OCI-LY3 (cell line): ENCODE results near the gene TMX1.

Experiments used
- H2AFZ ChIP-seq: fragments of 200-600, 300-600 bp; shearing (Covaris generic); 2 replicates; pipeline ENCODE4 v1.6.0; 2014; ENCODE audit warnings: antibody characterized with exemption, low read depth, low read length
- H3K27ac ChIP-seq: fragments of 200-600, 300-600 bp; sonication (generic); 2 replicates; pipeline ENCODE4 v1.5.1; 2014; ENCODE audit warnings: mild to moderate bottlenecking, low read length, moderate library complexity, mixed read lengths
- H3K27me3 ChIP-seq: fragments of 200-600, 300-600 bp; sonication (generic); 2 replicates; pipeline ENCODE4 v1.6.1; 2014; ENCODE audit warnings: low read depth, low read length, mixed read lengths
- H3K36me3 ChIP-seq: fragments of 200-600, 300-600 bp; sonication (generic); replicated peaks from 2 replicates; pipeline ENCODE3; 2014; ENCODE audit warnings: low read depth, low read length, mixed read lengths
- H3K4me1 ChIP-seq: fragments of 300-600, 200-600 bp; sonication (generic); 2 replicates; pipeline ENCODE4 v1.6.1; 2014; ENCODE audit warnings: low read length, mixed read lengths
- H3K4me2 ChIP-seq: fragments of 200-600, 300-600 bp; sonication (generic); 2 replicates; pipeline ENCODE4 v1.6.1; 2014; ENCODE audit warnings: low read length, mixed read lengths
- H3K4me3 ChIP-seq: fragments of 300-600, 200-600 bp; sonication (generic); 2 replicates; pipeline ENCODE4 v1.5.1; 2014; ENCODE audit warnings: antibody characterized with exemption, mild to moderate bottlenecking, low read length, moderate library complexity
- H3K79me2 ChIP-seq: fragments of 300-600, 200-600 bp; shearing (Covaris generic); 2 replicates; pipeline ENCODE4 v1.6.1; 2014; ENCODE audit warnings: mild to moderate bottlenecking, low read length, mixed read lengths
- H3K9ac ChIP-seq: fragments of 300-600, 200-600 bp; shearing (Covaris generic); 2 replicates; pipeline ENCODE4 v1.6.0; 2014; ENCODE audit warnings: mild to moderate bottlenecking, low read length, moderate library complexity
- H3K9me3 ChIP-seq: fragments of 200-600, 300-600 bp; shearing (Covaris generic); 2 replicates; pipeline ENCODE4 v1.6.1; 2014; ENCODE audit warnings: low read length, mixed read lengths; ENCODE audit not compliant: insufficient read depth
- H4K20me1 ChIP-seq: fragments of 200-600, 300-600 bp; sonication (generic); 2 replicates; pipeline ENCODE4 v1.6.1; 2016; ENCODE audit warnings: low read length, mixed read lengths; ENCODE audit not compliant: insufficient read depth
- EZH2phosphoT487 ChIP-seq: fragments of 200-600 bp; shearing (Covaris generic); IDR thresholded peaks from 2 replicates; pipeline ENCODE4 v1.6.1; 2018; ENCODE audit warnings: antibody characterized with exemption, mixed run types, low read depth
- TF ChIP-seq, protein P1 (sequence below): fragments of 200-600, 300-600 bp; sonication (generic); IDR thresholded peaks from 2 replicates; pipeline ENCODE4 v1.5.1; 2014; ENCODE audit warnings: antibody characterized with exemption, low read length, low read depth

Gene TMX1

DNA sequence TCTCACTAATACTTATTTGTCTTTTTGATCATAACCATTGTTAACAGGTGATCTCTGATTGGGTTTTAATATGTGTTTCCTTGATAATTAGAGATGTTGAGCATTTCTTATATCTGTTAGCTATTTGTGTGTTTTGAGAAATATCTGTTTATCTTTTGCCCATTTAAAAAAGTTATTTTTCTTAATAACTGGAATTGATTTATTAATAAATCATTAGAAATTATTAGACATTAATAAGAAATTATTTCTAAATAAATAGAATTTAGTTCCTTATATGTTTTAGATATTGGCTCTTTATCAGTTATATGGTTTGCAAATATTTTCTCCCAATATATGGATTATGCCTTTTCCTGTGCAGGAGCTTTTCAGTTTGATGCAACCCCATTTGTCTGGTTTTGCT lies 18.7 kb downstream of the TMX1 start:
- Histone ChIP-seq H3K4me1 (peaks cover 1% of the 10 kb centered on the region), H3K36me3 (peaks cover 45% of the 10 kb centered on the region), H3K79me2 (no peaks in the 10 kb centered on the region)

DNA sequence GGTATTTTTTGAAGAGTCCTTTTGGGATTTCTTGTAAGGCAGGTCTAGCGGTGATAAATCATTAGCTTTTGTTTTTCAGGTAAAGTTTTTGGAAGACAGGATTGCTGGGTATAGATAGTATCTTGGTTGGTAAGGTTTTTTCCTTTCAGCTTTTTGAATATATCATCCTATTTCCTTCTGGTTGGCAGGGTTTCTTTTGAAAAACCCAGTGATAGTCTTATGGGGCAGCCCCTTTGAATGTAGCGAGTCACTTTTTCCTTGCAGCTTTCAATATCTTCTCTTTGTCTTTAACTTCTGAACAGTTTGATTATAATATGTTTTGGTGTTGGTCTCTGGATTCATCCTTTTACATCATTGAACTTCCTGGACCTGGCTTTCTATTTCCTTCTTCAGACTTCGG lies 20.2 kb downstream of the TMX1 start:
- peaks cover 36% of the 10 kb centered on the region for H3K36me3 ChIP-seq

More for the DNA sequence above, 18.7 kb downstream of the TMX1 start:
- H3K4me3 ChIP-seq = no peak overlapping the region
- H3K9ac ChIP-seq = no peak overlapping the region
- H4K20me1 ChIP-seq = no peaks in the 10 kb centered on the region
- no peak for TF ChIP-seq EZH2phosphoT487
- TF ChIP-seq, protein P1, sequence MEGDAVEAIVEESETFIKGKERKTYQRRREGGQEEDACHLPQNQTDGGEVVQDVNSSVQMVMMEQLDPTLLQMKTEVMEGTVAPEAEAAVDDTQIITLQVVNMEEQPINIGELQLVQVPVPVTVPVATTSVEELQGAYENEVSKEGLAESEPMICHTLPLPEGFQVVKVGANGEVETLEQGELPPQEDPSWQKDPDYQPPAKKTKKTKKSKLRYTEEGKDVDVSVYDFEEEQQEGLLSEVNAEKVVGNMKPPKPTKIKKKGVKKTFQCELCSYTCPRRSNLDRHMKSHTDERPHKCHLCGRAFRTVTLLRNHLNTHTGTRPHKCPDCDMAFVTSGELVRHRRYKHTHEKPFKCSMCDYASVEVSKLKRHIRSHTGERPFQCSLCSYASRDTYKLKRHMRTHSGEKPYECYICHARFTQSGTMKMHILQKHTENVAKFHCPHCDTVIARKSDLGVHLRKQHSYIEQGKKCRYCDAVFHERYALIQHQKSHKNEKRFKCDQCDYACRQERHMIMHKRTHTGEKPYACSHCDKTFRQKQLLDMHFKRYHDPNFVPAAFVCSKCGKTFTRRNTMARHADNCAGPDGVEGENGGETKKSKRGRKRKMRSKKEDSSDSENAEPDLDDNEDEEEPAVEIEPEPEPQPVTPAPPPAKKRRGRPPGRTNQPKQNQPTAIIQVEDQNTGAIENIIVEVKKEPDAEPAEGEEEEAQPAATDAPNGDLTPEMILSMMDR = no peak
- 0 out of 2 replicates have a peak, but pooled peaks cover 3% of the 10 kb centered on the region for H3K9me3 ChIP-seq
- no peaks in the 10 kb centered on the region for H3K27me3 ChIP-seq
- no peak overlapping the region for H2AFZ ChIP-seq
- no peak overlapping the region for H3K27ac ChIP-seq
- no peak overlapping the region for H3K4me2 ChIP-seq

DNA sequence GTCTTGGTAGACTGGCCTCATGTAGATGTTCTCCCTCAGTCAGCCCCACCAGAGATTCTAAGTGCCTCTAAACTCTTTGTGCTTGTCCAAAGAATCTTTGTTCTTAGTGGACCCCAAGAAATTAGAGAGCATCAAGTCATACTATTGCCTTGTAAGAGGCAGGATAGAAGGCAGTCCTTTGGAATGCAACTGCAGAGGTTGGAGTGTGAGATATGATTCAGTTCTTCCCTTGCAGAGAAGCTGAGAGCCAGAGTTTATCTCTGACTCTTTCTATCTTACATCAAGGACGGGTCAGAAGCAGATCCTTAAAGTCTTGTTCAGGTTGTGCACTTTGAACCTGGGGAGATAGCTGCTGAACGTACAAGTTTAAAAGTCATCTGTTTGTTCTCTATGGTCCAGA lies 21.1 kb downstream of the TMX1 start:
- Histone ChIP-seq H3K27me3 (no peaks in the 10 kb centered on the region), H3K4me3 (no peak overlapping the region), H3K27ac (no peak overlapping the region), H3K9ac (no peak overlapping the region), H3K9me3 (0 out of 2 replicates have a peak, but pooled peaks cover 3% of the 10 kb centered on the region), H3K36me3 (peaks cover 32% of the 10 kb centered on the region), H2AFZ (no peak overlapping the region), H4K20me1 (no peaks in the 10 kb centered on the region), H3K79me2 (no peaks in the 10 kb centered on the region), H3K4me2 (no peak overlapping the region), H3K4me1 (no peaks in the 10 kb centered on the region)
- no peak for TF ChIP-seq EZH2phosphoT487
- TF ChIP-seq, protein P1 = no peak

More for the DNA sequence above, 20.2 kb downstream of the TMX1 start:
- H3K27me3 ChIP-seq = no peaks in the 10 kb centered on the region
- no peak overlapping the region for H2AFZ ChIP-seq
- no peak overlapping the region for H3K27ac ChIP-seq
- TF ChIP-seq, protein P1 = no peak
- no peak for TF ChIP-seq EZH2phosphoT487
- no peak overlapping the region for H3K9ac ChIP-seq
- 0 out of 2 replicates have a peak, but pooled peaks cover 3% of the 10 kb centered on the region for H3K9me3 ChIP-seq
- H3K4me3 ChIP-seq = no peak overlapping the region
- no peak overlapping the region for H3K4me2 ChIP-seq
- H3K79me2 ChIP-seq = no peaks in the 10 kb centered on the region
- no peaks in the 10 kb centered on the region for H3K4me1 ChIP-seq
- H4K20me1 ChIP-seq = no peaks in the 10 kb centered on the region

DNA sequence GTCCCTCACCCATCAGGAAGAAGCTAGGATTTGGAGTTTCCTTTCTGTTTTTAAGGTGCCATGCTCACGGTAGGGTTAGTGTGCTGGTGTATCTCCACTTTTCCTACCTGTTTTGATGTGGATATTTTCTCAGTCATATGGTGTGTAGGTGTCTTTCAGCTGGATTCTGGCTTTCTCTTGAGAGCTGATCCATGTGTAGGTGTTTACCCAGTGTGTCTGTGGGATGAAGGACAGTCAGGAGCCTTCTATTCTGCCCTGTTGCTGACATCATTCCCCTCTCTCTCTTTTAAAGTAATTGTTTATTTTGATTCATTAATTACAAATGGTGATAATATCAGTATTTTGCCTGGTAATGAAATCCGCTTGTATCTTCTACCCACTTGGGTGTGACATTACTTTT lies 22.8 kb downstream of the TMX1 start:
- Histone ChIP-seq H4K20me1 (no peaks in the 10 kb centered on the region), H3K4me1 (no peaks in the 10 kb centered on the region), H3K79me2 (no peaks in the 10 kb centered on the region), H3K27me3 (no peaks in the 10 kb centered on the region), H3K4me2 (no peak overlapping the region), H3K36me3 (peaks cover 23% of the 10 kb centered on the region), H3K4me3 (no peak overlapping the region), H3K9me3 (0 out of 2 replicates have a peak, but pooled peaks cover 3% of the 10 kb centered on the region), H2AFZ (no peak overlapping the region), H3K9ac (no peak overlapping the region), H3K27ac (no peak overlapping the region)
- no peak for TF ChIP-seq EZH2phosphoT487
